Activated T-cell treated with anti-CD3 and anti-CD28 coated beads, Interleukin-2, amount 50 U/mL, for 1 hour (primary cell): ENCODE measurements around the gene MIER2.
"Not testable (repeated sequence)": the region's sequence is repeated elsewhere in the genome, so short reads cannot be mapped to it uniquely, and the experiment has no call there.

ENCODE experiments used
- DNase-seq: peaks from one replicate; pipeline ENCODE4 v3.0.0-alpha.2; 2020

MIER2 gene

GRCh38 chr19:355536-355935 is 10.9 kb upstream of the MIER2 start:
- DNase-seq = not testable (repeated sequence)

- no peak for DNase-seq
Measured at GRCh38 chr19:355134-355533, 10.5 kb upstream of the MIER2 start.

GRCh38 chr19:351976-352625 is 7.5 kb upstream of the MIER2 start:
- DNase-seq = no peak

- no peak for DNase-seq
Measured at GRCh38 chr19:347946-348861, 3.6 kb upstream of the MIER2 start.

- DNase-seq = no peak
Measured at GRCh38 chr19:345320-345879, 804 bp upstream of the MIER2 start.

- no peak for DNase-seq
Measured at GRCh38 chr19:343941-344624, 513 bp downstream of the MIER2 start.

GRCh38 chr19:343451-343931 is 1.1 kb downstream of the MIER2 start:
- DNase-seq = no peak

- DNase-seq = no peak
Measured at GRCh38 chr19:342801-343421, 1.7 kb downstream of the MIER2 start.

- no peak for DNase-seq
Measured at GRCh38 chr19:342128-342455, 2.5 kb downstream of the MIER2 start.

- DNase-seq = no peak
Measured at GRCh38 chr19:341386-342127, 3.0 kb downstream of the MIER2 start.

GRCh38 chr19:340620-341385 is 3.8 kb downstream of the MIER2 start:
- DNase-seq = no peak

GRCh38 chr19:339262-339887 is 5.2 kb downstream of the MIER2 start:
- DNase-seq = no peak

GRCh38 chr19:338421-338820 is 6.2 kb downstream of the MIER2 start:
- DNase-seq = no peak

GRCh38 chr19:336067-336614 is 8.5 kb downstream of the MIER2 start:
- DNase-seq = no peak

GRCh38 chr19:335486-336066 is 9.0 kb downstream of the MIER2 start:
- no peak for DNase-seq

- no peak for DNase-seq
Measured at GRCh38 chr19:335072-335471, 9.5 kb downstream of the MIER2 start.

- DNase-seq = no peak
Measured at GRCh38 chr19:334296-335071, 10.1 kb downstream of the MIER2 start.

GRCh38 chr19:330503-330902 is 14.1 kb downstream of the MIER2 start:
- DNase-seq = no peak

GRCh38 chr19:329876-330275 is 14.7 kb downstream of the MIER2 start:
- no peak for DNase-seq
